ENCODE results near the gene CYB5RL.

DNA sequence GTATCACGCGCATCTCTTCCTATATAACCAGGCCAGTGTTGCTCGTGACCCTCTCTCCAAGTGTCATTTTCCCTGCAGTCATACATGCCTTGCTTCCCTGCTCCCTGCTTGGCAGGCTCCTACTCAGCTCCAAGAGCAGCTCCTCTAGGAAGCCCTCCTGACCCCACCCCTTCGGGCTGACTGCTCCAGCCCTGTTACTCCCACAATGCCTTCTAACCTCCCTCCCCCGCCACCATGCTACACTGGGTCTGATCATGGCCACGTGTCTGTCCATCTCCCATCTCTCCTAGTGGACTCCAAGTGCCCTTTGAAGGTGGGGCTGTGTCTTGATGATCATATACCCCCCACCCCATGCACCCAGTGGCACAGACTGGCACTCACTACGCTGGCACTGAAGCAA, 44.8 kb upstream of the CYB5RL start:
- TF ChIP-seq POLR2AphosphoS5 (IDR thresholded peaks at IDR 0.05; ENCODE audit: low read depth, low read length): no peak
- TF ChIP-seq, protein P1, sequence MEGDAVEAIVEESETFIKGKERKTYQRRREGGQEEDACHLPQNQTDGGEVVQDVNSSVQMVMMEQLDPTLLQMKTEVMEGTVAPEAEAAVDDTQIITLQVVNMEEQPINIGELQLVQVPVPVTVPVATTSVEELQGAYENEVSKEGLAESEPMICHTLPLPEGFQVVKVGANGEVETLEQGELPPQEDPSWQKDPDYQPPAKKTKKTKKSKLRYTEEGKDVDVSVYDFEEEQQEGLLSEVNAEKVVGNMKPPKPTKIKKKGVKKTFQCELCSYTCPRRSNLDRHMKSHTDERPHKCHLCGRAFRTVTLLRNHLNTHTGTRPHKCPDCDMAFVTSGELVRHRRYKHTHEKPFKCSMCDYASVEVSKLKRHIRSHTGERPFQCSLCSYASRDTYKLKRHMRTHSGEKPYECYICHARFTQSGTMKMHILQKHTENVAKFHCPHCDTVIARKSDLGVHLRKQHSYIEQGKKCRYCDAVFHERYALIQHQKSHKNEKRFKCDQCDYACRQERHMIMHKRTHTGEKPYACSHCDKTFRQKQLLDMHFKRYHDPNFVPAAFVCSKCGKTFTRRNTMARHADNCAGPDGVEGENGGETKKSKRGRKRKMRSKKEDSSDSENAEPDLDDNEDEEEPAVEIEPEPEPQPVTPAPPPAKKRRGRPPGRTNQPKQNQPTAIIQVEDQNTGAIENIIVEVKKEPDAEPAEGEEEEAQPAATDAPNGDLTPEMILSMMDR (IDR thresholded peaks at IDR 0.05): no peak
- TF ChIP-seq CHD2 (IDR thresholded peaks at IDR 0.05; ENCODE audit: low read length, partially characterized antibody): no peak
- TF ChIP-seq, protein P2, sequence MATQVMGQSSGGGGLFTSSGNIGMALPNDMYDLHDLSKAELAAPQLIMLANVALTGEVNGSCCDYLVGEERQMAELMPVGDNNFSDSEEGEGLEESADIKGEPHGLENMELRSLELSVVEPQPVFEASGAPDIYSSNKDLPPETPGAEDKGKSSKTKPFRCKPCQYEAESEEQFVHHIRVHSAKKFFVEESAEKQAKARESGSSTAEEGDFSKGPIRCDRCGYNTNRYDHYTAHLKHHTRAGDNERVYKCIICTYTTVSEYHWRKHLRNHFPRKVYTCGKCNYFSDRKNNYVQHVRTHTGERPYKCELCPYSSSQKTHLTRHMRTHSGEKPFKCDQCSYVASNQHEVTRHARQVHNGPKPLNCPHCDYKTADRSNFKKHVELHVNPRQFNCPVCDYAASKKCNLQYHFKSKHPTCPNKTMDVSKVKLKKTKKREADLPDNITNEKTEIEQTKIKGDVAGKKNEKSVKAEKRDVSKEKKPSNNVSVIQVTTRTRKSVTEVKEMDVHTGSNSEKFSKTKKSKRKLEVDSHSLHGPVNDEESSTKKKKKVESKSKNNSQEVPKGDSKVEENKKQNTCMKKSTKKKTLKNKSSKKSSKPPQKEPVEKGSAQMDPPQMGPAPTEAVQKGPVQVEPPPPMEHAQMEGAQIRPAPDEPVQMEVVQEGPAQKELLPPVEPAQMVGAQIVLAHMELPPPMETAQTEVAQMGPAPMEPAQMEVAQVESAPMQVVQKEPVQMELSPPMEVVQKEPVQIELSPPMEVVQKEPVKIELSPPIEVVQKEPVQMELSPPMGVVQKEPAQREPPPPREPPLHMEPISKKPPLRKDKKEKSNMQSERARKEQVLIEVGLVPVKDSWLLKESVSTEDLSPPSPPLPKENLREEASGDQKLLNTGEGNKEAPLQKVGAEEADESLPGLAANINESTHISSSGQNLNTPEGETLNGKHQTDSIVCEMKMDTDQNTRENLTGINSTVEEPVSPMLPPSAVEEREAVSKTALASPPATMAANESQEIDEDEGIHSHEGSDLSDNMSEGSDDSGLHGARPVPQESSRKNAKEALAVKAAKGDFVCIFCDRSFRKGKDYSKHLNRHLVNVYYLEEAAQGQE (IDR thresholded peaks at IDR 0.05; ENCODE audit: low read depth, low read length): no peak
- TF ChIP-seq, protein P3, sequence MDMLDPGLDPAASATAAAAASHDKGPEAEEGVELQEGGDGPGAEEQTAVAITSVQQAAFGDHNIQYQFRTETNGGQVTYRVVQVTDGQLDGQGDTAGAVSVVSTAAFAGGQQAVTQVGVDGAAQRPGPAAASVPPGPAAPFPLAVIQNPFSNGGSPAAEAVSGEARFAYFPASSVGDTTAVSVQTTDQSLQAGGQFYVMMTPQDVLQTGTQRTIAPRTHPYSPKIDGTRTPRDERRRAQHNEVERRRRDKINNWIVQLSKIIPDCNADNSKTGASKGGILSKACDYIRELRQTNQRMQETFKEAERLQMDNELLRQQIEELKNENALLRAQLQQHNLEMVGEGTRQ (IDR thresholded peaks at IDR 0.05; ENCODE audit: borderline replicate concordance, low read depth, low read length): no peak

All from SK-N-SH (cell line).